Pons (tissue), 1 donor: ENCODE results near the gene NEDD8.
"Not testable (repeated sequence)": the region's sequence is repeated elsewhere in the genome, so short reads cannot be mapped to it uniquely, and the experiment has no call there.

Source experiments
- DNase-seq: peaks from one replicate; pipeline ENCODE4 v3.0.0-alpha.2; 2016; ENCODE audit warnings: low spot score

Gene NEDD8

GRCh38 chr14:24222987-24223386 is 9.2 kb downstream of the NEDD8 start:
- DNase-seq, result not testable (repeated sequence)

- DNase-seq, result no peak
These were observed 12.6 kb downstream of the NEDD8 start for GRCh38 chr14:24219521-24219920.

- no peak for DNase-seq
These were observed 13.1 kb downstream of the NEDD8 start for GRCh38 chr14:24219080-24219479.

GRCh38 chr14:24216876-24217275 is 15.3 kb downstream of the NEDD8 start:
- DNase-seq, result not testable (repeated sequence)

GRCh38 chr14:24216345-24216699 is 15.8 kb downstream of the NEDD8 start:
- DNase-seq, result no peak

- peak; percentile 92 for DNase-seq
These were observed 16.4 kb downstream of the NEDD8 start, which contains the start of gene MDP1 for GRCh38 chr14:24215495-24216344. MDP1 (minus strand) TSS chr14:24216066; CDS start chr14:24215955, 111 bp downstream.

GRCh38 chr14:24213866-24214662 is 18.1 kb downstream of the NEDD8 start:
- no peak for DNase-seq

- DNase-seq, result peak; percentile 92
These were observed 19.0 kb downstream of the NEDD8 start, which contains the start of gene CHMP4A for GRCh38 chr14:24212924-24213865. CHMP4A (minus strand) TSS chr14:24213488; CDS start chr14:24213439, 49 bp downstream.

- no peak for DNase-seq
These were observed 20.9 kb downstream of the NEDD8 start for GRCh38 chr14:24211311-24211710.

GRCh38 chr14:24207625-24208024 is 24.5 kb downstream of the NEDD8 start:
- DNase-seq, result no peak

GRCh38 chr14:24207104-24207551 is 25.0 kb downstream of the NEDD8 start:
- DNase-seq, result no peak

- no peak for DNase-seq
These were observed 25.7 kb downstream of the NEDD8 start for GRCh38 chr14:24206260-24207103.

GRCh38 chr14:24204163-24205146 is 27.7 kb downstream of the NEDD8 start:
- DNase-seq, result no peak

GRCh38 chr14:24203249-24203886 is 28.8 kb downstream of the NEDD8 start:
- not testable (repeated sequence) for DNase-seq

- DNase-seq, result not testable (repeated sequence)
These were observed 29.6 kb downstream of the NEDD8 start for GRCh38 chr14:24202538-24202937.

GRCh38 chr14:24198814-24199524 is 33.2 kb downstream of the NEDD8 start:
- DNase-seq, result no peak

GRCh38 chr14:24197056-24197450 is 35.1 kb downstream of the NEDD8 start:
- no peak for DNase-seq
